ENCODE data around the gene ZNF483.
"Not testable (repeated sequence)": the region's sequence is repeated elsewhere in the genome, so short reads cannot be mapped to it uniquely, and the experiment has no call there.

Gene ZNF483

DNA sequence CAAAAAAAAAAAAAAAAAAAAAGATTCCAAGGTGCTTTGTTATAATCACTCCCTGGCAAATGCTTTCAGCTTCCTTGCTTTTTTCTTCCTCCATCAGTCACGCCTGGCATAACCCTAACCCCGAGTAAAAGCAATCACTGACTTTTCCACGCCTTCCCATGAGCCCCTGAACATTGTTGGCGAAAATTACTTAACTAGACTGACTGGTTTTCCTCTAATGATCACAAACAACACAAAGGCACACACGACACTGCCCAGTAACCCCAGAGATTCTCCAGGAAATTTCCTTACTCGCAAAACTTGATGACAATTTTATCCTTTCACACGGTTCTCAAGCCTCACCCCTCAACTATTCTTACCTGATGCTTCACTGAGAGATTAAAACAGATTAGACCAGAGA, 85.9 kb downstream of the ZNF483 start:
- no peak for DNase-seq (ENCODE audit: low read depth)

DNA sequence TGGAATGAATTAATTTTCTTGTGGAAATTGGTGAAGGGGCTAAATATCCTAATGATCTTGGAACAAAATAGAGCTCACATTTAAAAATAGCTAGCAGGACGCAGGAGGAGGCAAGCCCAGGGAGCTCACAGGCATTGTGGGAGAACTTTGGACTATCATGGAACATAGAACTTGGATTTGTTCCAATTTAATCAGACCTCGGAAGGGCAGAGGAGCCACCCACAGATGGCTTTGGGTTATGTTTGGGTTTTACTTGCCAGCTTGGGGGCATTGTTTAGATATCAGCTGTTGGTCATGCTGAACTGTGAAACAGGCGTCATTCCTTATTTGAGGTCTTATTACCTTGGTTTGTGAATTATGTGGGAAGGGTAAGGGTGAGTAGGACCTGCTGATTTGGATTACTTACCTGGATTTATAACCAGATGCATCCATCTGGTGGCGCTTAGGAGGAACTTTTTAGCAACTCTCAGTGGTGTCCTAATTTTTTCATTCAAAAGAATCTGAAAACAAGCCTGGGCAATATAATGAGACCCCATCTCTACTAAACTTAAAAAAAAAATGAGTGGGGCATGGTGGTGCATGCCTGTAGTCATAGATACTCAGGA, 88.6 kb downstream of the ZNF483 start:
- no peak for DNase-seq (ENCODE audit: low read depth)

- no peak for DNase-seq (ENCODE audit: low read depth)
Observed at GRCh38 chr9:111615928-111616327, 90.9 kb downstream of the ZNF483 start.

GRCh38 chr9:111617349-111617748, 92.4 kb downstream of the ZNF483 start:
- DNase-seq (ENCODE audit: low read depth), result not testable (repeated sequence)

GRCh38 chr9:111621895-111622480, 97.0 kb downstream of the ZNF483 start:
- no peak for DNase-seq (ENCODE audit: low read depth)

DNA sequence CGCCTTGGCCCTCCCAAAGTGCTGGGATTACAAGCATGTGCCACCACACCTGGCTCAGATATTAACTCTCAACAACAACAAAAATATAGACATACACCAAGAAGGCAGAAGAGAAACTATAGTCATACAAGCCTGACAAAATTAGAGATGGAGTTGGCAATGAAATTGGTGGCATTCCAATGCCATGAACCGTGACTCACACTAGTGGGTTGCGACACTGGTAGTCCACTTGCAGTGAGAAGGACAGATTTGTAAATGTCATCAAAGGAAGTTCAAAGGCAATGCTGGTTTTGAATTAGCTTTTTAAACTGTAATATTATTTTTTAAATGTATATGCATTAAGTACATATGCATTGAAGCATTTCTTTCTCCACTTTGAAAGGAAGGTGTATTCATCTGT, 97.6 kb downstream of the ZNF483 start:
- DNase-seq (ENCODE audit: low read depth), result no peak
